ENCODE data around the gene ZNRF3. TPM values are rescaled to one million over a fixed set of nuclear protein-coding genes. Genes with fewer than 3 reads are reported as not detected.

The ZNRF3 gene
- total RNA-seq, 4 donors from 2014 or later = 12.9 to 29.7 (median 21.9) TPM

GRCh38 chr22:28985581-28986290 is 102.4 kb downstream of the ZNRF3 start:
- H3K4me1 ChIP-seq = peaks cover 0 to 31% (median 26%) of the 10 kb centered on the region in 4 donors
- WGBS = 86% methylated on average over 3 of the region's 3 CpGs

DNA sequence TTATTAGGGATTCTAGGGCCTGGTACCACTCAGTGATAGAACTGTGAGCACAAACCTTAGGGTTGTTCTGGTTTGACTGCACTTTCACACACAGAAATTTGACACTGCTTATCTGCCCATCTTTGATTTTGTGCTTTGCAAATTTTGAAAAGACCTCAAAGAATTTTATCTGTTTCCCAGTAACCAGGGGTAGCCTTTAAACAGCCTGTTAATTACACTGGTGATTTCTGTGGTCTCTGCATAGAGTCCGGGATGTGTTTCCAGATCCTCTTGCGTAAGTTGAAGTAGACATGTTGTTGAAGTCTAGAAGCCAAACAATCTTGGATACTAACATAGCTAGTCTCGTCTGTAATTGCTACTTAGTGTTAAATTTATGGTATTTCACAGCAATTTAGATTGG is 103.0 kb downstream of the ZNRF3 start:
- intact Hi-C loops (cut with DNase I) = no loop called here
- H3K4me1 ChIP-seq = peaks cover 0 to 30% (median 26%) of the 10 kb centered on the region in 4 donors
- WGBS = 89% methylated on average over 3 of the region's 3 CpGs
- no peak overlapping the region for H3K4me3 ChIP-seq
- no peaks in the 10 kb centered on the region for H3K27me3 ChIP-seq
- TF ChIP-seq POLR2AphosphoS5 (IDR thresholded peaks at IDR 0.05) (no peak), EP300 (IDR thresholded peaks at IDR 0.05) (no peak), CTCF (IDR thresholded peaks at IDR 0.05) (no peak), POLR2A (IDR thresholded peaks at IDR 0.05; ENCODE audit: low read depth) (no peak)
- H3K36me3 ChIP-seq = peaks cover 0 to 15% (median 7%) of the 10 kb centered on the region in 4 donors
- no peak for DNase-seq (ENCODE audit: extremely low spot score)
- H3K9me3 ChIP-seq = no peaks in the 10 kb centered on the region
- H3K27ac ChIP-seq (replicated peaks in 1 of 4) = no peak overlapping the region

More at GRCh38 chr22:28985581-28986290, 102.4 kb downstream of the ZNRF3 start:
- H3K36me3 ChIP-seq = peaks cover 0 to 15% (median 7%) of the 10 kb centered on the region in 4 donors
- TF ChIP-seq POLR2AphosphoS5 (IDR thresholded peaks at IDR 0.05) (no peak), EP300 (IDR thresholded peaks at IDR 0.05) (no peak), CTCF (IDR thresholded peaks at IDR 0.05) (no peak), POLR2A (IDR thresholded peaks at IDR 0.05; ENCODE audit: low read depth) (no peak)
- no peak for DNase-seq (ENCODE audit: extremely low spot score)
- no peaks in the 10 kb centered on the region for H3K9me3 ChIP-seq
- H3K4me3 ChIP-seq = no peak overlapping the region
- H3K27me3 ChIP-seq = no peaks in the 10 kb centered on the region
- H3K27ac ChIP-seq (replicated peaks in 1 of 4) = no peak overlapping the region
- intact Hi-C loops (cut with DNase I) = no loop called here

DNA sequence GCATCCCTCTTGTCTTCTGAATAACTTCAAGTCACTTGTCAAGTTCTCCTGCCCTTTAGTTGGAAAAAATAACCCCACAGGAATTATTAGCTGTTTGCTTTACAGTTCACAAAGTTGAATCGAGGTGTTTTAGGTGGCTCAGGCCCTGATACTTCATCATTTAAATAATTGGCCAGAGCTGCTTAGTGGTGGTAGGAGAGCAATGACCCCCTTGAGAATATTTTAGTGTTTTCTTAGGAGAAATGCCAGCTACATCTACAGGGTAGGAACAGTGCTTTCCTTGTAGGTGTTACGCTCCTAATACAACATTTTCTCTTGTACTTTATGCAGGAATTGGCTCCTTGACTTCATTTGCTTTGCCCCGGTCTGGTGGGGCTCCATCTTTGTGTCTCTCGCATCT is 105.1 kb downstream of the ZNRF3 start:
- H3K27ac ChIP-seq (replicated peaks in 1 of 4) = peak overlapping the region in 1 of 4 donors; percentile 53
- no peaks in the 10 kb centered on the region for H3K27me3 ChIP-seq
- no peak for DNase-seq (ENCODE audit: extremely low spot score)
- H3K36me3 ChIP-seq = peaks cover 0 to 15% (median 9%) of the 10 kb centered on the region in 4 donors
- WGBS = 88% methylated on average over 4 of the region's 4 CpGs
- TF ChIP-seq CTCF (IDR thresholded peaks at IDR 0.05) = no peak
- TF ChIP-seq POLR2A (IDR thresholded peaks at IDR 0.05; ENCODE audit: low read depth) = no peak
- TF ChIP-seq POLR2AphosphoS5 (IDR thresholded peaks at IDR 0.05) = no peak
- no peak for TF ChIP-seq EP300 (IDR thresholded peaks at IDR 0.05)
- intact Hi-C loops (cut with DNase I) = no loop called here
- H3K4me3 ChIP-seq = no peak overlapping the region
- H3K4me1 ChIP-seq = peaks cover 0 to 39% (median 29%) of the 10 kb centered on the region in 4 donors
- no peaks in the 10 kb centered on the region for H3K9me3 ChIP-seq

DNA sequence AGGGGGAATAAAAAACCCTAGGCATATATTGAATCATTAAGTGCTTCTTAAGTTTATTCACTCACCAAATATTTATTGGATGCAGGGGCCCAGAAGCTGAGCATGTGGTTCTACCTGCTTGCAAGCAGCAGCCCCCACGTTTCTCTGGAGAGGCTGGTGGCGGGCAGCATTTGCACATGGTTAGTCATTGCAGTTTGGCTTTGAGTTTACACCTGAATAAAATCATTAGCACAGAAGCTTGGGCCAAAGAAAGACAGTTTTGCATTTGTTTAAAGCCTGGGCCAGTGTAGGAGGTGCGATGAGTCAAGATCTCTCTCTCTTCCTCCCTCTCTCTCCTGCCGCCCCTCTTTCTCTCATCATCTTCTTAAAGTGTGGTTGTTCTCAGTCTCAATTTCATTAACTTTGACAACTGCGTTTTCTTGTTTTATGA is 105.7 kb downstream of the ZNRF3 start:
- intact Hi-C loops (cut with DNase I) = no loop called here
- H3K36me3 ChIP-seq = peaks cover 0 to 15% (median 9%) of the 10 kb centered on the region in 4 donors
- no peak for DNase-seq (ENCODE audit: extremely low spot score)
- no peaks in the 10 kb centered on the region for H3K27me3 ChIP-seq
- H3K27ac ChIP-seq (replicated peaks in 1 of 4) = peak overlapping the region in 3 of 4 donors; percentile 37 to 53 (median 47)
- H3K9me3 ChIP-seq = no peaks in the 10 kb centered on the region
- TF ChIP-seq POLR2A (IDR thresholded peaks at IDR 0.05; ENCODE audit: low read depth) (no peak), POLR2AphosphoS5 (IDR thresholded peaks at IDR 0.05) (no peak), CTCF (IDR thresholded peaks at IDR 0.05) (no peak), EP300 (IDR thresholded peaks at IDR 0.05) (no peak)
- WGBS = 52% methylated on average over 5 of the region's 5 CpGs
- H3K4me3 ChIP-seq = no peak overlapping the region
- peaks cover 0 to 39% (median 29%) of the 10 kb centered on the region in 4 donors for H3K4me1 ChIP-seq
